Chondrocyte (in vitro differentiated cells): ENCODE measurements around the gene KCNN4. TPM values are rescaled to one million over a fixed set of nuclear protein-coding genes. Genes with fewer than 3 reads are reported as not detected.
"Not testable (repeated sequence)": the region's sequence is repeated elsewhere in the genome, so short reads cannot be mapped to it uniquely, and the experiment has no call there.

Experiments
- DNase-seq: peaks from one replicate; pipeline ENCODE4 v3.0.0; 2021; ENCODE audit warnings: mixed read lengths, low spot score
- H3K27ac Mint-ChIP-seq: one replicate; pipeline ENCODE4 v1.8.0; 2021; ENCODE audit warnings: mild to moderate bottlenecking, moderate library complexity, mixed read lengths; ENCODE audit not compliant: unreplicated experiment
- H3K27me3 Mint-ChIP-seq: 2 replicates; pipeline ENCODE4 v1.8.0; 2021; ENCODE audit warnings: low read depth, mixed read lengths
- H3K36me3 Mint-ChIP-seq: 2 replicates; pipeline ENCODE4 v1.8.0; 2021; ENCODE audit warnings: low read depth, mixed read lengths
- H3K4me1 Mint-ChIP-seq: 2 replicates; pipeline ENCODE4 v1.8.0; 2021; ENCODE audit warnings: low read depth, mild to moderate bottlenecking, mixed read lengths
- H3K4me3 Mint-ChIP-seq: one replicate; pipeline ENCODE4 v1.8.0; 2021; ENCODE audit warnings: mild to moderate bottlenecking, moderate library complexity, mixed read lengths; ENCODE audit not compliant: unreplicated experiment
- H3K9me3 Mint-ChIP-seq: 2 replicates; pipeline ENCODE4 v1.8.0; 2021; ENCODE audit warnings: low read depth, mixed read lengths
- CTCF ChIP-seq: fragments of 200-600 bp; sonication (generic); IDR thresholded peaks from 2 replicates; pipeline ENCODE4 v1.5.0; 2021; ENCODE audit warnings: antibody characterized with exemption, mild to moderate bottlenecking, moderate library complexity
- total RNA-seq: library from RNA; stranded (reverse); gene quantifications from 3 replicates; pipeline ENCODE4 v1.2.1, GENCODE V29; 2021

KCNN4 gene
- total RNA-seq, 1 donor from 2014 or later: 2.3 TPM

GRCh38 chr19:43765109-43765876 is 15.5 kb downstream of the KCNN4 start:
- DNase-seq: peak; percentile 95
- TF ChIP-seq CTCF: no peak
- Mint-ChIP-seq H3K9me3 (no peaks in the 10 kb centered on the region), H3K27ac (peak overlapping the region; percentile 95), H3K4me3 (no peak overlapping the region), H3K27me3 (no peaks in the 10 kb centered on the region), H3K36me3 (peaks cover 3% of the 10 kb centered on the region), H3K4me1 (peaks cover 53% of the 10 kb centered on the region)

GRCh38 chr19:43764684-43765083 is 16.1 kb downstream of the KCNN4 start:
- not testable (repeated sequence) for H3K27me3 Mint-ChIP-seq
- peaks cover 55% of the 10 kb centered on the region for H3K4me1 Mint-ChIP-seq
- H3K27ac Mint-ChIP-seq: peak overlapping the region; percentile 95

GRCh38 chr19:43763473-43763939 is 17.3 kb downstream of the KCNN4 start:
- H3K4me3 Mint-ChIP-seq: no peak overlapping the region
- no peaks in the 10 kb centered on the region for H3K36me3 Mint-ChIP-seq
- peak overlapping the region; percentile 90 for H3K27ac Mint-ChIP-seq
- H3K27me3 Mint-ChIP-seq: no peaks in the 10 kb centered on the region
- H3K4me1 Mint-ChIP-seq: peaks cover 65% of the 10 kb centered on the region
- no peak for TF ChIP-seq CTCF
- H3K9me3 Mint-ChIP-seq: no peaks in the 10 kb centered on the region
- no peak for DNase-seq

More at GRCh38 chr19:43764684-43765083, 16.1 kb downstream of the KCNN4 start:
- not testable (repeated sequence) for H3K4me3 Mint-ChIP-seq, H3K9me3 Mint-ChIP-seq, H3K36me3 Mint-ChIP-seq
- DNase-seq: peak; percentile 20

GRCh38 chr19:43762814-43763213 is 18.0 kb downstream of the KCNN4 start:
- DNase-seq: no peak
- Mint-ChIP-seq H3K4me1 (peaks cover 71% of the 10 kb centered on the region), H3K27me3 (no peaks in the 10 kb centered on the region), H3K9me3 (no peaks in the 10 kb centered on the region), H3K36me3 (no peaks in the 10 kb centered on the region), H3K27ac (peak overlapping the region; percentile 90), H3K4me3 (no peak overlapping the region)
- TF ChIP-seq CTCF: no peak

GRCh38 chr19:43760941-43761340 is 19.8 kb downstream of the KCNN4 start:
- Mint-ChIP-seq H3K27me3 (no peaks in the 10 kb centered on the region), H3K9me3 (no peaks in the 10 kb centered on the region), H3K36me3 (no peaks in the 10 kb centered on the region), H3K27ac (peak overlapping the region; percentile 25), H3K4me1 (peaks cover 83% of the 10 kb centered on the region), H3K4me3 (no peak overlapping the region)
- no peak for DNase-seq
- TF ChIP-seq CTCF: no peak

GRCh38 chr19:43759515-43759914 is 21.3 kb downstream of the KCNN4 start:
- H3K27ac Mint-ChIP-seq: peak overlapping the region; percentile 77
- peaks cover 79% of the 10 kb centered on the region for H3K4me1 Mint-ChIP-seq
- TF ChIP-seq CTCF: peak; percentile 77
- no peak for DNase-seq
- no peak overlapping the region for H3K4me3 Mint-ChIP-seq
- no peaks in the 10 kb centered on the region for H3K36me3 Mint-ChIP-seq
- no peaks in the 10 kb centered on the region for H3K27me3 Mint-ChIP-seq
- H3K9me3 Mint-ChIP-seq: no peaks in the 10 kb centered on the region
